ENCODE data around the gene RFX6.

The RFX6 gene

GRCh38 chr6:116974526-116975316 lies 97.7 kb downstream of the RFX6 start:
- DNase-seq = no peak

- no peak for DNase-seq
These were observed 98.6 kb downstream of the RFX6 start for GRCh38 chr6:116975600-116975999.

- DNase-seq = no peak
These were observed 102.5 kb downstream of the RFX6 start for GRCh38 chr6:116979560-116979959.

All from NCI-H345 (cell line).